Stimulated activated naive CD8-positive, alpha-beta T cell treated with anti-CD3 and anti-CD28 coated beads, Interleukin-15, Interleukin-2, amounts not matched to agents 100 ng/mL and 50 ng/mL, for 24 hours (primary cell): Measurements from ENCODE around the gene SLC7A10.

ENCODE experiments used
- H3K27ac Mint-ChIP-seq: one replicate; pipeline ENCODE4 v1.8.0; 2021; ENCODE audit warnings: mild to moderate bottlenecking, mixed read lengths
- H3K27me3 Mint-ChIP-seq: one replicate; pipeline ENCODE4 v1.8.0; 2021; ENCODE audit warnings: mixed read lengths
- H3K36me3 Mint-ChIP-seq: one replicate; pipeline ENCODE4 v1.8.0; 2021; ENCODE audit warnings: low read depth, mixed read lengths
- H3K4me1 Mint-ChIP-seq: one replicate; pipeline ENCODE4 v1.8.0; 2021; ENCODE audit warnings: low read depth, mixed read lengths
- H3K4me3 Mint-ChIP-seq: one replicate; pipeline ENCODE4 v1.8.0; 2021; ENCODE audit warnings: mild to moderate bottlenecking, mixed read lengths
- H3K9me3 Mint-ChIP-seq: one replicate; pipeline ENCODE4 v1.8.0; 2021; ENCODE audit warnings: mixed read lengths

The SLC7A10 gene

DNA sequence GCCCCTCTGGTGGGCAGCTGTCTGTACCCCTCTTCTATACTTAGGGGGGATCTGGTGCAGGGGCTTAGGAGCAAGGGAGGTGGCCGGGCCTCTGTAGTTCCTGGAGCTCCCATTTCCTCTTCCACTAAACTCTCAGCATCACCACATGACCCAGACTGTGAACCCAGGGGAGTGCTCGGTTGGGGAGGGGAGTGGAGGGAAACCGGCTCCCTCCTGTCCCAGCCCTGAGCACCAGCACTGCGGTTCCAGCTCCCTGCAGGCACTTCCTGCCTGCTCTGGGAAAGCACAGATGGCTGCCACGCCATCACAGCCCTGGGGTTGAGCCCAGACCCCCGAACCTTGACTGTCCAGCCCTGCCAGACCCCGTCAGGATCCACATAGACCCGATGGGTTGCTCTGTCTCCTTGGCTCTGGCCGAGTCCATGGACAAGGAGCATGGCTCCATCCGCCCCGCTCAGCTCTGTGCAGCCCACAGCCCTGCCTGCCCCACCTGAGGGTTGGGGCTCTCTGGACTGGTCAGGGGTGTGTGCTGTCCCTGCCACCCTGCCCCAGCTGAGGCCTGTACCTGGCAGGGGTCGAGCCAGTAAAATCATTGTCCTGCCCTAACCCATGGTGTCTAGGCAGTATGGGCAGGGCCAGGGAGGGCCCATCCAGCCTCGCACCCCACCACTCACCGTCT, 36.0 kb upstream of the SLC7A10 start:
- Mint-ChIP-seq H3K4me3 (no peak overlapping the region), H3K36me3 (no peaks in the 10 kb centered on the region), H3K4me1 (peaks cover 12% of the 10 kb centered on the region), H3K27ac (no peak overlapping the region), H3K27me3 (peaks cover 8% of the 10 kb centered on the region), H3K9me3 (no peaks in the 10 kb centered on the region)

- peaks cover 8% of the 10 kb centered on the region for H3K27me3 Mint-ChIP-seq
- H3K36me3 Mint-ChIP-seq, result no peaks in the 10 kb centered on the region
- H3K4me3 Mint-ChIP-seq, result no peak overlapping the region
- H3K4me1 Mint-ChIP-seq, result peaks cover 12% of the 10 kb centered on the region
- no peaks in the 10 kb centered on the region for H3K9me3 Mint-ChIP-seq
- no peak overlapping the region for H3K27ac Mint-ChIP-seq
These were observed 35.2 kb upstream of the SLC7A10 start for GRCh38 chr19:33260628-33261418.

GRCh38 chr19:33259539-33259938, 33.9 kb upstream of the SLC7A10 start:
- H3K27me3 Mint-ChIP-seq, result peaks cover 8% of the 10 kb centered on the region
- no peaks in the 10 kb centered on the region for H3K36me3 Mint-ChIP-seq
- no peaks in the 10 kb centered on the region for H3K9me3 Mint-ChIP-seq
- no peak overlapping the region for H3K27ac Mint-ChIP-seq
- no peak overlapping the region for H3K4me3 Mint-ChIP-seq
- peaks cover 12% of the 10 kb centered on the region for H3K4me1 Mint-ChIP-seq

GRCh38 chr19:33257828-33258227, 32.2 kb upstream of the SLC7A10 start:
- H3K27me3 Mint-ChIP-seq, result peaks cover 8% of the 10 kb centered on the region
- H3K36me3 Mint-ChIP-seq, result no peaks in the 10 kb centered on the region
- no peaks in the 10 kb centered on the region for H3K9me3 Mint-ChIP-seq
- no peak overlapping the region for H3K27ac Mint-ChIP-seq
- no peak overlapping the region for H3K4me3 Mint-ChIP-seq
- peaks cover 12% of the 10 kb centered on the region for H3K4me1 Mint-ChIP-seq

DNA sequence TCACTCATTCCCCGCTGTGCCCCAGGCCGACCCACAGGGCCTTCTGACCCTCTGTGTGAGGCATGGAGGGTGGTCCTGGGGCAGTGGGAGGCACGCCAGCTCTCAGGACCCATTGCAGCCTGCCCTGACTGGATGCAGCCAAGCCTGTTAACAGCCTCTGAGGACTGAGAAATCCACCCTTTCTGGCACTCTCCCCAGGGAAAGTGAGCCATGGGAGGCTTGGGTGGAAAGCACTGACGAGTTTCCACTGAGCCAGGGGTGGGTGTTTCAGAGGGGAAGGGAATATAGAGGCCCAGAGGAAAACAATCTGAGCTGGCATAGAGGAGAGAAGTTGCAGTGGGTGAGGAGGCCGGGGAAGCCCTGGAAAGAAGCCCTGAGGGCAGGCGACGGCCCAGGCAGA, 30.6 kb upstream of the SLC7A10 start:
- no peak overlapping the region for H3K4me3 Mint-ChIP-seq
- peaks cover 8% of the 10 kb centered on the region for H3K4me1 Mint-ChIP-seq
- no peaks in the 10 kb centered on the region for H3K27me3 Mint-ChIP-seq
- no peaks in the 10 kb centered on the region for H3K9me3 Mint-ChIP-seq
- H3K36me3 Mint-ChIP-seq, result no peaks in the 10 kb centered on the region
- no peak overlapping the region for H3K27ac Mint-ChIP-seq

DNA sequence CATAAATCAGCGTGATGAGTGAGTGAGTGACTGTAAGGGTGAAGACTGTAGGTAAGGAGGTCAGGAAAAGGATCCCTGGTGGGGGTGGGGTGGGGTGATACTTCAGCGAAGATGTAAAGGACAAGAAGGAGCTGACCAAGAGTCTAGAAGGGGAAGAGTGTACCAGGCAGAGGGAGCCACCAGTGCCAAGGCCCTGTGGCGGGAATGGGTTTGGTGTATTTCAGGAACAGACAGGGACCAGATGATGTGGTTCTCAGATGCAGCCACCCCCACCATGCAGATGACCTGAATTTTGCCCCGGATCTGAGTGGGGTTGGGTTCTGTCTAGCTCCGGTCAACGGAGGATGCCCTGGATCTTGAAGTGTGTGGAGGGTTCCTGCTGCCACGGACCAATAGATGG, 30.1 kb upstream of the SLC7A10 start:
- no peak overlapping the region for H3K4me3 Mint-ChIP-seq
- H3K4me1 Mint-ChIP-seq, result peaks cover 3% of the 10 kb centered on the region
- no peaks in the 10 kb centered on the region for H3K36me3 Mint-ChIP-seq
- no peaks in the 10 kb centered on the region for H3K27me3 Mint-ChIP-seq
- no peaks in the 10 kb centered on the region for H3K9me3 Mint-ChIP-seq
- no peak overlapping the region for H3K27ac Mint-ChIP-seq

DNA sequence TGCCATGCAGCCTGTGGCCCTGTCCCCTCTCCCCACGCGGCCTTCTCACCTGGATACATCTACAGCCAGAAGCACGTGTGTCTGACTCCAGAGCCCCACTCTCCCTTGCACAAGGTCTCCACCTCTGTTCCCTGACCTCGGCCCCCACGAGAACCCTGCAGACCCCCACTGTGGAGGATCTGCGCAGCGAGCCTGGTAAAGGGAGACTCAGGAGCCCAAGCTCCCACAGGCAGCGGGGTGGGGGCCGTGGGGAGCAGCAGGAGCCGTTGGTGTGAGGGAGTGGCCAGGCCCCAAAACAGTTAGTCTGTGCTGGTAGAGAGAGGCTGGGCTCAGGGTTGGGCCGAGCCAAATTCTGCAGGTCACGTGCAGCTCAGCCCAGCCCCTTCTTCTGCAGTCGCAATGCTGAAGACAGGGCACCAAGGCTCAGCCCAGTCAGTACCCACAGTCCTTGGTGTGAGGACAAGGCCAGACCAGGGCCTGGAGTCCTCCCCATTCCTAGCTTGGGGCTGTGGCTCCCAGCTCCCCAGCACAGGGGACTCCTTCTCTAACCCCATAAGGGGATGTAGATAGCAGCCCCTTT, 28.7 kb upstream of the SLC7A10 start:
- Mint-ChIP-seq H3K36me3 (no peaks in the 10 kb centered on the region), H3K27ac (no peak overlapping the region), H3K4me3 (no peak overlapping the region), H3K4me1 (no peaks in the 10 kb centered on the region), H3K9me3 (no peaks in the 10 kb centered on the region), H3K27me3 (no peaks in the 10 kb centered on the region)

- Mint-ChIP-seq H3K36me3 (no peaks in the 10 kb centered on the region), H3K27ac (no peak overlapping the region), H3K4me3 (no peak overlapping the region), H3K27me3 (no peaks in the 10 kb centered on the region), H3K9me3 (no peaks in the 10 kb centered on the region), H3K4me1 (no peaks in the 10 kb centered on the region)
These were observed 27.3 kb upstream of the SLC7A10 start for GRCh38 chr19:33252971-33253370.

DNA sequence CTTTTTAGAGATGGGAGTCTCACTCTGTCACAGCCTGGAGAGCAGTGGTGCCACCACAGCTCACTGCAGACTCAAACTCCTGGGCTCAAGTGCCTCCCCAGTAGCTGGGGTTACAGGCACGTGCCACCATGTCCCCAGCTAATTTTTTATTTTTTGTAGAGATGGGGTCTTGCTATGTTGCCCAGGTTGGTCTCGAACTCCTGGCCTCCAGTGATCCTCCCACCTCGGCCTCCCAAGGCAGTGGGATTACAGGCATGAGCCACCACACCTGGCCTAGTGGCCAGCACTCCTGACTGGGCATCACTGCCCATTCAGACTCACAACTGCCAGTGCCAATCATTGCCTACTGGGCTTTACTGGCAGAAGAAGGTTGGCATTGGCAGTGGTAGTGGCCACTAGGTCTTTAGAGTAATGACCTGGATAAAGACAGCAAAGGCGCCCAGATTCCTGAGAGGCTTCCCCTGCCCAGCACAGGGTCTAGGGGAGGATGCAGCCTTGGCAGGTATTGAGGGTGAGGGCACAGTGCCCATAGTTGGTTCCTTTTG, 26.8 kb upstream of the SLC7A10 start:
- no peaks in the 10 kb centered on the region for H3K27me3 Mint-ChIP-seq
- no peaks in the 10 kb centered on the region for H3K9me3 Mint-ChIP-seq
- H3K4me1 Mint-ChIP-seq, result no peaks in the 10 kb centered on the region
- H3K27ac Mint-ChIP-seq, result no peak overlapping the region
- no peak overlapping the region for H3K4me3 Mint-ChIP-seq
- no peaks in the 10 kb centered on the region for H3K36me3 Mint-ChIP-seq

GRCh38 chr19:33251526-33252090, 26.0 kb upstream of the SLC7A10 start:
- Mint-ChIP-seq H3K9me3 (no peaks in the 10 kb centered on the region), H3K36me3 (no peaks in the 10 kb centered on the region), H3K4me3 (no peak overlapping the region), H3K27ac (no peak overlapping the region), H3K4me1 (no peaks in the 10 kb centered on the region), H3K27me3 (no peaks in the 10 kb centered on the region)

- Mint-ChIP-seq H3K9me3 (no peaks in the 10 kb centered on the region), H3K4me1 (no peaks in the 10 kb centered on the region), H3K36me3 (no peaks in the 10 kb centered on the region), H3K27me3 (no peaks in the 10 kb centered on the region), H3K4me3 (no peak overlapping the region), H3K27ac (no peak overlapping the region)
These were observed 25.4 kb upstream of the SLC7A10 start for GRCh38 chr19:33251076-33251475.

DNA sequence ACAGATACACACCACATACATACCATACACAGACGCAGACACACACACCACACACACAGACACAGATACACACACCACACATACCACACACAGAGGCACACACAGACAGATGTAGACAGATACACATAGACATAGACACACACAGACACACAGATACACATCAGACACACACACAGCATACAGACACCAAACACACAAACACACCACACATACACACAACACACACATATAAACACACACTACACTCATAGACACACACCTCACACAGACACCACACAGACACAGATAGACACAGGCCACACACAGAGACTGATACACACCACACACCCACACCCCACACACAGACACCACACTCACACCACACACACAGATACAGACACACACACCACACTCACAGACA, 24.9 kb upstream of the SLC7A10 start:
- Mint-ChIP-seq H3K4me3 (no peak overlapping the region), H3K36me3 (no peaks in the 10 kb centered on the region), H3K9me3 (no peaks in the 10 kb centered on the region), H3K27ac (no peak overlapping the region), H3K4me1 (no peaks in the 10 kb centered on the region), H3K27me3 (no peaks in the 10 kb centered on the region)

DNA sequence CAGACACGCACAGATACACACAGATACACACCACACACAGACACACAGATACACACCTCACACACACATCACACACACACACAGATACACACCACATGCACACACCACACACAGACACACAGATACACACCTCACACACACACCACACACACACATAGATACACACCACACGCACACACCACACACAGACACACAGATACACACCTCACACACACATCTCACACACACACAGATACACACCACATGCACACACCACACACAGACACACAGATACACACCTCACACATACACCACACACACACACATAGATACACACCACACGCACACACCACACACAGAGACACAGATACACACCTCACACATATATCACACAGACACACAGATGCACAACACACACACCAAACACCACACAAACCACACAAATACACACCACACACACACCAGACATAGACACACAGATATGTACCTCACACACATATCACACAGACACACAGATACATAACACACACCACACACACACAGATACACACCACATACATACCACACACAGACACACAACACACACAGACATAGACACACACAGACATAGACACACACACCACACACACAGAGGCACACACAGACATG, 24.2 kb upstream of the SLC7A10 start:
- Mint-ChIP-seq H3K27ac (no peak overlapping the region), H3K4me3 (no peak overlapping the region), H3K36me3 (no peaks in the 10 kb centered on the region), H3K27me3 (no peaks in the 10 kb centered on the region), H3K9me3 (no peaks in the 10 kb centered on the region), H3K4me1 (no peaks in the 10 kb centered on the region)

DNA sequence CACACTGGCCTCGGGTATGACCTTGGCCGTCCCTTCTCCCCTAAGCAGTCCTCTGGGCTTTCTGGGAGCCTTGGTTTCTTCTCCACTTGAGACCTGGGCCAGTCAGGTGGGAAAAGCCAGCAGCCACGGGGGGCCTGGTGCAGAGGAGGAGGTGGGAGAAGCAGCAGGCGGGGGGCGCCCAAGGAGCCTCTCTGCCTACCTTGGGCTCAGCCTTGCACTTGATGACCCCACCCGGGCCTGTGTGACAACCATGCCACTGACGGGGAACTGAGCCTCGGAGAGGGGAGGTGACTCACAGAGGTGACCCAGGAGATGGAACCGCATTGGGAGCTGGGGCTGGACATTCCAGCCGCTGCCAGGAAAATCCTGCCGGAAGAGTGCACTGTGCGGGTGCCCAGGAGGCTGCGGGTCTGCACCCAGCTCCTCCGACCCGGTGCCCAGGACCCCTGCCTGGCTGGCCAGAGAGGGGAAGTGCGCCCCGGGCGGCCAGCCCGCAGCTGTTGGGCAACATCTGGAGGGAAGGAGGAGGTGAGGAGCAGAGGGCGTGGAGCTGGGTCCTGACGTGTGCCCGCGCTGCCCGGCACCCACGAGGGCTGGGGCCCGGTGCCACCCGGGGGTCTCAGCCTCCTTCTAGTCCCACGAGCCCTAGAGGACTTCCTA, 23.4 kb upstream of the SLC7A10 start:
- Mint-ChIP-seq H3K36me3 (no peaks in the 10 kb centered on the region), H3K4me3 (no peak overlapping the region), H3K4me1 (no peaks in the 10 kb centered on the region), H3K27ac (no peak overlapping the region), H3K27me3 (peaks cover 3% of the 10 kb centered on the region), H3K9me3 (no peaks in the 10 kb centered on the region)
